HG03064 (cell line): Measurements from ENCODE around the gene CTSL.
"Not testable (repeated sequence)": the region's sequence is repeated elsewhere in the genome, so short reads cannot be mapped to it uniquely, and the experiment has no call there.

Experiments used
- ATAC-seq: cut with Tn5 transposase; IDR thresholded peaks from one replicate; pipeline ENCODE4 v1.9.1; 2021; ENCODE audit warnings: low read depth; ENCODE audit not compliant: unreplicated experiment

The CTSL gene

GRCh38 chr9:87718852-87719612 lies 6.9 kb upstream of the CTSL start:
- ATAC-seq: no peak

GRCh38 chr9:87720173-87720572 lies 5.7 kb upstream of the CTSL start:
- no peak for ATAC-seq

GRCh38 chr9:87722393-87723088 lies 3.4 kb upstream of the CTSL start:
- no peak for ATAC-seq

- no peak for ATAC-seq
Observed at GRCh38 chr9:87725356-87725899, 491 bp upstream of the CTSL start.

GRCh38 chr9:87729246-87729645 lies 3.3 kb downstream of the CTSL start:
- no peak for ATAC-seq

- ATAC-seq: no peak
Observed at GRCh38 chr9:87731321-87731720, 5.4 kb downstream of the CTSL start.

- ATAC-seq: no peak
Observed at GRCh38 chr9:87732344-87732743, 6.4 kb downstream of the CTSL start.

- ATAC-seq: no peak
Observed at GRCh38 chr9:87732756-87733155, 6.8 kb downstream of the CTSL start.

GRCh38 chr9:87733273-87734052 lies 7.5 kb downstream of the CTSL start:
- no peak for ATAC-seq

- no peak for ATAC-seq
Observed at GRCh38 chr9:87734106-87734505, 8.2 kb downstream of the CTSL start.

- ATAC-seq: no peak
Observed at GRCh38 chr9:87739546-87739945, 13.6 kb downstream of the CTSL start.

GRCh38 chr9:87740209-87740608 lies 14.3 kb downstream of the CTSL start:
- ATAC-seq: no peak

GRCh38 chr9:87741326-87741725 lies 15.4 kb downstream of the CTSL start:
- no peak for ATAC-seq

GRCh38 chr9:87741891-87742290 lies 16.0 kb downstream of the CTSL start:
- ATAC-seq: no peak

GRCh38 chr9:87742813-87743428 lies 17.0 kb downstream of the CTSL start:
- ATAC-seq: no peak

GRCh38 chr9:87744247-87744646 lies 18.3 kb downstream of the CTSL start:
- ATAC-seq: not testable (repeated sequence)

GRCh38 chr9:87746186-87746585 lies 20.3 kb downstream of the CTSL start:
- no peak for ATAC-seq

- ATAC-seq: no peak
Observed at GRCh38 chr9:87748881-87749280, 23.0 kb downstream of the CTSL start.

GRCh38 chr9:87749335-87750035 lies 23.6 kb downstream of the CTSL start:
- no peak for ATAC-seq

GRCh38 chr9:87750726-87751125 lies 24.8 kb downstream of the CTSL start:
- ATAC-seq: no peak
